Activated CD4-positive, alpha-beta T cell treated with anti-CD3 and anti-CD28 coated beads for 36 hours (primary cell): Measurements from ENCODE around the gene SUPT3H. TPM values are rescaled to one million over a fixed set of nuclear protein-coding genes. Genes with fewer than 3 reads are reported as not detected.

Source experiments
- ATAC-seq: fragments of 200-7000 bp; cut with Tn5 transposase; one replicate; pipeline ENCODE4 v1.10.0; 2021; ENCODE audit warnings: mild to moderate bottlenecking, moderate library complexity
- CTCF ChIA-PET: fragments of 350-600 bp; sonication (Branson Sonifier 250); formaldehyde crosslinking; loops from one replicate; lab custom pipeline; 2021; ENCODE audit warnings: antibody characterized with exemption; lab: Charles Lee
- POLR2A ChIA-PET: fragments of 350-600 bp; sonication (Branson Sonifier 250); formaldehyde crosslinking; loops from one replicate; lab custom pipeline; 2021; ENCODE audit warnings: antibody characterized with exemption, inconsistent platforms; lab: Charles Lee
- DNase-seq: peaks from one replicate; pipeline ENCODE4 v3.0.0-alpha.2; 2020
- H3K27ac Mint-ChIP-seq: one replicate; pipeline ENCODE4 v1.8.0; 2021; ENCODE audit warnings: mixed read lengths
- H3K27me3 Mint-ChIP-seq: one replicate; pipeline ENCODE4 v1.8.0; 2021; ENCODE audit warnings: mixed read lengths
- H3K36me3 Mint-ChIP-seq: one replicate; pipeline ENCODE4 v1.8.0; 2021; ENCODE audit warnings: low read depth, mixed read lengths
- H3K4me1 Mint-ChIP-seq: one replicate; pipeline ENCODE4 v1.8.0; 2021; ENCODE audit warnings: mixed read lengths
- H3K4me3 Mint-ChIP-seq: one replicate; pipeline ENCODE4 v1.8.0; 2021; ENCODE audit warnings: mild to moderate bottlenecking, moderate library complexity, mixed read lengths
- H3K9me3 Mint-ChIP-seq: one replicate; pipeline ENCODE4 v1.8.0; 2021; ENCODE audit warnings: low read depth, mixed read lengths
- intact Hi-C, 2 experiments: fragments of 100-400 bp; cut with DNase I in 1 of 2; cut with micrococcal nuclease in 1 of 2; formaldehyde crosslinking; loops; one replicate each; pipeline versions ENCODE4 v1.14.2 to v1.15.1; 2022 to 2024; cut with DNase I, micrococcal nuclease
- total RNA-seq, 2 experiments: library from RNA; stranded (reverse); gene quantifications; one replicate each; pipeline ENCODE4 v1.2.3, GENCODE V29; 2021

Gene SUPT3H
- total RNA-seq, 2 experiments from 2014 or later, result 15.5 TPM

DNA sequence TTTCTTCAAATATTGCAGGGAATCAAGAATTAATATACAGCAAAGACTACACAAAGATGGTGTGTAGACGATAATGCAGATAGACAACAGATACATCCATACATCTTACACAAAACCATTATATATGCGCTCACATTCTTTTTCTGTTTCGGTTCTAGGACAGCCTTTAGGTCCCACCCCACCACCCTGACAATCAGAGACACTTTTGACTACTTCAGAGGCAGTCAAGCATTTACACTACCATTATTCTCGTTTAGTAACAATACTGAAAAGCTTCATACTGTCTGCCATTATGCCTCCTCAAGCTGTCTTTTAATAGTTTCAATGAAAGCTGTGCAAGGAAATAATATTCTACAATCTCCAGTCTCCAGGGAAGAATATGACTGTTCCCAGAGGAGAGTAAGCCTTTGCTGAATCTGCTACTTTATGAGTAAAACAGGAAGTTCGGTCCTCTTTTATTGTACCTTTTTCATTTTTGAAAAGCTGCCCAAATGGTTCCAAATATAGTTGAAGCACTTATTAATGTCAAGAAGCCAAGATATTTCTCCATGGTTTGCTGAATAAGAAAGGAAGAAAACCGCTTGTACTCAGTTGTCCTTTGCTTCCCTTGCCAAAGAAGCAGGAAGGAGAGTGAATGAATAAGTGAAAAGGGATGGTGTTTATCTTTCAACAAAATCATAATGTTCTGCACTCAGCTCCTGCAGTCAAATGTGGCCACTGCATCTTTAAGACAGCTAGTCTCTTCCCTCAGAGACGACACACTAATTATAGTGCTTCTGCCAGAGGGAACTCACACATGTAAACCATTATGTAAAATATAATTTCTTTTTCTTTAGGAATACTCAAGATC is 521.9 kb downstream of the SUPT3H start:
- Mint-ChIP-seq H3K4me1 (peaks cover 23% of the 10 kb centered on the region), H3K36me3 (no peaks in the 10 kb centered on the region), H3K4me3 (no peak overlapping the region), H3K27me3 (no peaks in the 10 kb centered on the region), H3K27ac (no peak overlapping the region), H3K9me3 (no peaks in the 10 kb centered on the region)
- ChIA-PET CTCF (interaction anchor here (0.8 kb wide), 1 partner anchor 209 kb away, joined by 4 read pairs; no protein-coding TSS in a partner anchor), POLR2A (no interaction called here)
- ATAC-seq, result no peak
- intact Hi-C loops, result no loop called here
- DNase-seq, result no peak

DNA sequence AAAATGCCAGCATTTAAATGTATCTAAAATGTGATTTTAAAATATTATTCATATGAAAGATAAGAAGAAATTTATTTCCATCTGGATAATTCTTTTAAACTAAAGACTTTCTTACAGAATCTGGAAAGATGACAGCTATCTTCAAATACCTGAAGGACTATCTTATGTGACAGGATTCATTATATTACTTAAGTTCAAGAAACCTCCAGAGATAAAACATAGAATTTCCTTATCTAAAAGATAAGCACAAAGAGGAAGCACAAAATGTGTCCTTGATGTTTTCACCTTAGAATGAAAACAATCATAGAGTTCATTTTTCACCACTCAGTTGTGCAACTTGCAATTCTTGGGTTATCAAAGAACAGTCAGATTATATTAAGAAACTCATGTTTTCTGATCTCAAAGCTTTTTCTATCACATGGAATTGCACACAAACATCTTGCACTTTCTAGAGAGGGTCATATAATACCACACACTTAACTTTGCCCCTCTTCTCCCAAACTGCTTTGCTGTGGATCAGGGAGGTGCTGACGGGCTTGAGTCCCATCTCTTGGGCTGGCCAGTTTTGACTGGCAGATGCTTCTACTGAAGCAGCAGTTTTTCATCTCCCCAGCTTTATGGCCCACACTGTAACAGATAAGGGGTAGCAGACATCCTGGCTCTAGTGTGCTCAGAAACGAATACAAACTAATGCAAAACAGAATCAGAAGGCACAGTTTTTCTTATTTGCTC is 522.9 kb downstream of the SUPT3H start:
- ATAC-seq (no peak), DNase-seq (no peak)
- peaks cover 23% of the 10 kb centered on the region for H3K4me1 Mint-ChIP-seq
- no peaks in the 10 kb centered on the region for H3K9me3 Mint-ChIP-seq
- no peak overlapping the region for H3K27ac Mint-ChIP-seq
- no peaks in the 10 kb centered on the region for H3K27me3 Mint-ChIP-seq
- ChIA-PET CTCF (interaction anchor here (0.8 kb wide), 1 partner anchor 92 kb away, joined by 3 read pairs; no protein-coding TSS in a partner anchor), POLR2A (no interaction called here)
- no peak overlapping the region for H3K4me3 Mint-ChIP-seq
- intact Hi-C loops, result no loop called here
- no peaks in the 10 kb centered on the region for H3K36me3 Mint-ChIP-seq

DNA sequence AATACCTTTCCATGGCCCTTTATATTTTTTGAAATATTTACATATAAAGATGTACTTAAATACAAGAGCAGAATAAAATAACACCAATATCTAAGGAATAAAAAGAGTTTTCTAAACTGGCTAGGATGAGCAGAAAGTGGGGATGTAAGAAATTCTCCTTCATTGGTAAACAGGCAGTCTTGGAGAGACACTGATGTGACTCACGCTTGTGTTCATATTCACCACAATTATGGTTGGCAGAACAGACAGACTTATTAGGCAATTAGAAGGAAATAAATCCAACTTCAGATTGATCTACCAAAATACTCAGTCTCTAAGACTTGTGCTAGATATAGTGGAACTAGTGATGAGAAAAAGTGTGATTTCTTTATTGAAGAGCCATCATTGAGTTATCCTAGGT is 526.6 kb downstream of the SUPT3H start:
- POLR2A ChIA-PET, result no interaction called here
- no peaks in the 10 kb centered on the region for H3K27me3 Mint-ChIP-seq
- no peak for DNase-seq
- no peak overlapping the region for H3K27ac Mint-ChIP-seq
- H3K9me3 Mint-ChIP-seq, result no peaks in the 10 kb centered on the region
- ATAC-seq, result no peak
- H3K36me3 Mint-ChIP-seq, result peaks cover 2% of the 10 kb centered on the region
- intact Hi-C loops, result no loop called here
- CTCF ChIA-PET, result no interaction called here
- H3K4me3 Mint-ChIP-seq, result no peak overlapping the region
- peaks cover 13% of the 10 kb centered on the region for H3K4me1 Mint-ChIP-seq

DNA sequence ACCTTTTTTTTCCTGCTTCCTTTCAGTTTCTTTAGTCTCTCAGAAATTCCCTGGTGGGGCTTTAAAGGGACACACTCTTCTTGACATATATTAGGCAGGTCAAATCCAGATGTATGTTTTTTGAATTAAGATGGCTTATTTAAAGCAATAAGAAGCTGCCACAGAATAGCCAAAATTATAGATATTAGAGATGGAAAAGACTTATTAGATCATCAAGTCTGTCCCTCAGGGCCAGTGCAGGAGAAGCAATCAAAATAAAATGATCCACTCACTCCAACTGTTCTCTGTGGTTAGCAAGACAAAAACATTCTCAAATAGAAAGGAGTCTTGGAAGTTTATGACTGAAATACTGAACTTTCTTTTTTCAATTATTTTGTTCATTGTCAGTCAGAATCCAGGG is 527.4 kb downstream of the SUPT3H start:
- peaks cover 2% of the 10 kb centered on the region for H3K36me3 Mint-ChIP-seq
- intact Hi-C loops, result no loop called here
- H3K4me3 Mint-ChIP-seq, result no peak overlapping the region
- ATAC-seq (no peak), DNase-seq (no peak)
- POLR2A ChIA-PET, result no interaction called here
- CTCF ChIA-PET, result interaction anchor here (0.6 kb wide), 1 partner anchor 121 kb away, joined by 3 read pairs; no protein-coding TSS in a partner anchor
- no peaks in the 10 kb centered on the region for H3K27me3 Mint-ChIP-seq
- no peaks in the 10 kb centered on the region for H3K9me3 Mint-ChIP-seq
- H3K27ac Mint-ChIP-seq, result no peak overlapping the region
- H3K4me1 Mint-ChIP-seq, result peaks cover 4% of the 10 kb centered on the region

DNA sequence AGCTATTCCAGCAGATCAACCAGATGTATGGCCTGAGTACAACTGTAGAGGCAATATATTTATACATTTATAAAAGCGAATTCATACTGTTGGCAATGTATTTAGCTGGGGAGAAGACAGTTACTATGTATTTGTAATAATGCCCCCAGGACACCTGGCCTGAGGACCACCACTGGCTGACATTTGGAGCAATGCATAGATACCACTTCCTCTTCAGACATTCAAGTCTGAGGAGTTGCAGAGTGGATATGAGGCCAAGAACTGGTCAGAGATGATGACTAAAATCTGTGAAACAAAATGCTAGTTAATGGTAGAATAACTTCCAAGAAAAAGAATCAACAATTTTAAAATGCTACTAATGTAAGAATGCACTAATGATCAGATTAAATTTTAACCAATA is 527.9 kb downstream of the SUPT3H start:
- ChIA-PET POLR2A (no interaction called here), CTCF (no interaction called here)
- H3K27ac Mint-ChIP-seq, result no peak overlapping the region
- no peak overlapping the region for H3K4me3 Mint-ChIP-seq
- DNase-seq (no peak), ATAC-seq (no peak)
- no peaks in the 10 kb centered on the region for H3K4me1 Mint-ChIP-seq
- H3K9me3 Mint-ChIP-seq, result no peaks in the 10 kb centered on the region
- H3K36me3 Mint-ChIP-seq, result peaks cover 2% of the 10 kb centered on the region
- H3K27me3 Mint-ChIP-seq, result no peaks in the 10 kb centered on the region
- intact Hi-C loops, result no loop called here

DNA sequence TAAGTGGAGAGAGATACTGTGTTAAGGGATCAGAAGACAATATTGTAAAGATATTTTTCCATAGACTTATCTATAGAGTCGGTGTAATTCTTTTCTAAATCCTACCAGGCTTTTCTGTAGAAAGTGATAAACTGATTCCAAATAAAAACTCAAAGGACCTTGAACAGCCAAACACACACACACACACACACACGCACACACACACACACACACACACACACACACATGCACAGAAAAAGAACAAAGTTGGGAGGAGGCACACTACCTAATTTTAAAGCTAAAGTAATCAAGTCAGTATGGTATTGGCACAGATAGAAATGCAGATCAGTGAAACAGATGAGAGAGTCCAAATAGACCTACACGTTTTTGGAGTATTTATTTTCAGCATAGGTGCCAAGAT is 534.0 kb downstream of the SUPT3H start:
- Mint-ChIP-seq H3K4me1 (no peaks in the 10 kb centered on the region), H3K36me3 (no peaks in the 10 kb centered on the region), H3K4me3 (no peak overlapping the region), H3K27ac (no peak overlapping the region), H3K9me3 (no peaks in the 10 kb centered on the region), H3K27me3 (no peaks in the 10 kb centered on the region)
- intact Hi-C loops, result no loop called here
- ATAC-seq (no peak), DNase-seq (no peak)
- ChIA-PET POLR2A (no interaction called here), CTCF (interaction anchor here (1.0 kb wide), 1 partner anchor 9 kb away, joined by 3 read pairs; no protein-coding TSS in a partner anchor)

DNA sequence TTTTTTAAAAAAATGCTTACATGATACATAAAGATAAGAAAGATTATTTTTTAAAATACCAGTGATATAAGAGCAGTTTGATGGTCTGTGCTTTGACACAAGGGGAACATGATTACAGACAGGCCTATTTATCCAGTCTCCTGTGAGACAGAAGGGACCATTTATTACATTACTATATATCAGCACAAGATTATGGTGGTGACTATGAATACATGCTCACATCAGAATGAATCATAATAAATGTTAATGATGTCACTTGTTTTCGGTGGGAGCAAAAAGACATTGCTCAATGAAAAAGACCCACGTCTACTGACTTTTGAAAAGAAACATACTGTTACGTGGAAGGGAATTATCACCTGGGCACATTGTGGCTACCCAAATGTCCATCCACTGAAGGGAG is 535.1 kb downstream of the SUPT3H start:
- intact Hi-C loops, result no loop called here
- Mint-ChIP-seq H3K9me3 (no peaks in the 10 kb centered on the region), H3K4me3 (no peak overlapping the region), H3K36me3 (no peaks in the 10 kb centered on the region), H3K27me3 (no peaks in the 10 kb centered on the region), H3K27ac (no peak overlapping the region), H3K4me1 (no peaks in the 10 kb centered on the region)
- ATAC-seq (no peak), DNase-seq (no peak)
- CTCF ChIA-PET, result no interaction called here
- POLR2A ChIA-PET, result no interaction called here

DNA sequence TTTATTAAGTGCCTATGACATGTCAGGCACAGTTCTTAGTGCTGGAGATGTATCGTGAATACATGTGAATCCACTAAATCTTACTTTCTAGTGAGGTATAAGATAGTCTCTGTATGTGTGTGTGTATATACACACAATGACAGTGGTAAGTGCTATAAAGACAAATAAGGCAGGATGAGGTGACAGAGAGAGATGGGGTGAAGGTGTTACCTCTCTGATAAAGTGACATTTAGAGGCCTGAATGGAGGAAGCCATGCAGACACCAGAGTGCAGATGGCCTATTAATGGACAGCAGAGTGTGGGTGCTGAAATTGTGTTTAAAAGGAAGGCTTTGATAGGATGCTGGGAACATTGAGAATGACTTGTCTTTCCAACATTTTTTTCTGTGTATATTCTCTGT is 535.9 kb downstream of the SUPT3H start:
- no peak overlapping the region for H3K27ac Mint-ChIP-seq
- no peak for ATAC-seq

DNA sequence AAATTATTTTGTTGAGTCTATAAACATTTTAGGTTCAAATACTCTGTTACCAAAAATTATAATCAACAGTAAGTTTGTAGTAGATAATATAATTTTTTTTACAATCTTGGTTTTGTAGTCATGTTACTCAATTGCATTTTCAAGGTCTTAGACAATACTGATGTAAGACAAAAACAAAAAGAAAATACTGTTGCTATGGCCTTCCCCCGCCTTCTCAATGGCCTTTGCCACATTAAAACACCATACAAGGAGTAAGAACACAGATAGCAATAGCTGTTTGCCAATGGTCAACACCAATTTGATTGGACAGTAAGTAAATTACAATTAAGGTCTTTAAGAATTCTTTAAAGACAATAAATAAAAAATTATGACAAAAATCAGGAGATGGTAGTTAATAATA is 540.0 kb downstream of the SUPT3H start:
- Mint-ChIP-seq H3K27ac (no peak overlapping the region), H3K4me3 (no peak overlapping the region), H3K27me3 (no peaks in the 10 kb centered on the region), H3K4me1 (no peaks in the 10 kb centered on the region), H3K9me3 (no peaks in the 10 kb centered on the region), H3K36me3 (no peaks in the 10 kb centered on the region)
- CTCF ChIA-PET, result no interaction called here
- POLR2A ChIA-PET, result no interaction called here
- no peak for DNase-seq
- intact Hi-C loops, result no loop called here
- no peak for ATAC-seq

More for the DNA sequence above, 535.9 kb downstream of the SUPT3H start:
- no peaks in the 10 kb centered on the region for H3K9me3 Mint-ChIP-seq
- intact Hi-C loops, result no loop called here
- no peak for DNase-seq
- no peaks in the 10 kb centered on the region for H3K36me3 Mint-ChIP-seq
- H3K4me3 Mint-ChIP-seq, result no peak overlapping the region
- H3K4me1 Mint-ChIP-seq, result no peaks in the 10 kb centered on the region
- CTCF ChIA-PET, result no interaction called here
- no peaks in the 10 kb centered on the region for H3K27me3 Mint-ChIP-seq
- POLR2A ChIA-PET, result no interaction called here

DNA sequence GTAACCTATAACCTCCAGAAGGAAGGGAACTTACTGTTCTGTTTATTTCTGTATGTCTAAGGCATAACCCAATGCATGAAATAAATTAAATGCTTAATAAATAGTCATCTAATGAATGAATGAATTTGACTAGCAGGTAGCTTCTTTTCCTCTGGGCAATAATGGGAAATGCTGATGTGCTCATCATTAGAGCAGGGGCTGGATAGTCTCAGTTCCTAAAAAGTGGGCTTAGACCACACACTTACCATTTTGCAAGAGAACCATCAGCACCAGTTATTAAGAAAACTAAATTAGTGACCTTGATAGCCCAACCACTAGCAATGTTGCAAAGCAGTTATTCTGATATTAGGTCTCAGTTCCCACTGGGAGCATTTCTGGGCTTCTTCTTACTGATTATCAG is 540.5 kb downstream of the SUPT3H start:
- no peaks in the 10 kb centered on the region for H3K36me3 Mint-ChIP-seq
- ATAC-seq (no peak), DNase-seq (no peak)
- no peaks in the 10 kb centered on the region for H3K4me1 Mint-ChIP-seq
- no peaks in the 10 kb centered on the region for H3K9me3 Mint-ChIP-seq
- H3K27me3 Mint-ChIP-seq, result no peaks in the 10 kb centered on the region
- H3K4me3 Mint-ChIP-seq, result no peak overlapping the region
- no peak overlapping the region for H3K27ac Mint-ChIP-seq
- intact Hi-C loops, result no loop called here
- CTCF ChIA-PET, result no interaction called here
- POLR2A ChIA-PET, result no interaction called here

DNA sequence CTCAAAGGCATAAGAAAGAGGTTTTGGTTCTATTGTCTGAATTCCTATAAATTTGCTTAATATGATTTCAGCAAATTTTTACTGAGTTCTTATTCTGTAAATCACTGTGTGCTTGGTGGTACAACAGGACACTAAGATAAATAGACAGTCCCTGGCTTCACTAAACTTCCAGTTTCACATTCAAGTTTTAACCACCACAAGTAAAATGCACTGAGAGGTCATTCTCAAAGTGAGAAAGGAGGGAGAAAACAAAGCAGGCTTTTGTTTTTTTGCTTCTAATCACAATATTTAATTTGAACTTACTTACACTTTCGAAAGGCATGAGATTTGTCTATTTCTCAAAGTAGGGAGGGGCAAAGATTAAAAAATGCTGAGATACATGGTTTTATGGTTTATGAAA is 544.5 kb downstream of the SUPT3H start:
- H3K27me3 Mint-ChIP-seq, result no peaks in the 10 kb centered on the region
- intact Hi-C loops, result no loop called here
- no peak overlapping the region for H3K4me3 Mint-ChIP-seq
- H3K9me3 Mint-ChIP-seq, result no peaks in the 10 kb centered on the region
- ChIA-PET CTCF (interaction anchor here (0.9 kb wide), 1 partner anchor 50 kb away, joined by 3 read pairs; no protein-coding TSS in a partner anchor), POLR2A (no interaction called here)
- H3K4me1 Mint-ChIP-seq, result peaks cover 18% of the 10 kb centered on the region
- H3K36me3 Mint-ChIP-seq, result peaks cover 3% of the 10 kb centered on the region
- H3K27ac Mint-ChIP-seq, result no peak overlapping the region
- DNase-seq (no peak), ATAC-seq (no peak)
